ENCODE data around the gene KCNH6.

- TF ChIP-seq CTCF (IDR thresholded peaks at IDR 0.05; ENCODE audit: borderline replicate concordance, extremely low read depth, low read length, poor library complexity, severe bottlenecking) (no peak), EZH2 (IDR thresholded peaks at IDR 0.05; ENCODE audit: borderline replicate concordance, low read depth, low read length, severe bottlenecking) (no peak)
Measured at GRCh38 chr17:63480192-63480784, 42.9 kb upstream of the KCNH6 start.

All from DND-41 (cell line).